CD4-positive, alpha-beta T cell treated with Interleukin-1 beta for 1 hour (primary cell): ENCODE results near the gene MICAL1.

Source experiments
- DNase-seq, 2 donors: peaks; one replicate each; pipeline ENCODE4 v3.0.0-alpha.2; 2020 to 2022

The MICAL1 gene, protein sequence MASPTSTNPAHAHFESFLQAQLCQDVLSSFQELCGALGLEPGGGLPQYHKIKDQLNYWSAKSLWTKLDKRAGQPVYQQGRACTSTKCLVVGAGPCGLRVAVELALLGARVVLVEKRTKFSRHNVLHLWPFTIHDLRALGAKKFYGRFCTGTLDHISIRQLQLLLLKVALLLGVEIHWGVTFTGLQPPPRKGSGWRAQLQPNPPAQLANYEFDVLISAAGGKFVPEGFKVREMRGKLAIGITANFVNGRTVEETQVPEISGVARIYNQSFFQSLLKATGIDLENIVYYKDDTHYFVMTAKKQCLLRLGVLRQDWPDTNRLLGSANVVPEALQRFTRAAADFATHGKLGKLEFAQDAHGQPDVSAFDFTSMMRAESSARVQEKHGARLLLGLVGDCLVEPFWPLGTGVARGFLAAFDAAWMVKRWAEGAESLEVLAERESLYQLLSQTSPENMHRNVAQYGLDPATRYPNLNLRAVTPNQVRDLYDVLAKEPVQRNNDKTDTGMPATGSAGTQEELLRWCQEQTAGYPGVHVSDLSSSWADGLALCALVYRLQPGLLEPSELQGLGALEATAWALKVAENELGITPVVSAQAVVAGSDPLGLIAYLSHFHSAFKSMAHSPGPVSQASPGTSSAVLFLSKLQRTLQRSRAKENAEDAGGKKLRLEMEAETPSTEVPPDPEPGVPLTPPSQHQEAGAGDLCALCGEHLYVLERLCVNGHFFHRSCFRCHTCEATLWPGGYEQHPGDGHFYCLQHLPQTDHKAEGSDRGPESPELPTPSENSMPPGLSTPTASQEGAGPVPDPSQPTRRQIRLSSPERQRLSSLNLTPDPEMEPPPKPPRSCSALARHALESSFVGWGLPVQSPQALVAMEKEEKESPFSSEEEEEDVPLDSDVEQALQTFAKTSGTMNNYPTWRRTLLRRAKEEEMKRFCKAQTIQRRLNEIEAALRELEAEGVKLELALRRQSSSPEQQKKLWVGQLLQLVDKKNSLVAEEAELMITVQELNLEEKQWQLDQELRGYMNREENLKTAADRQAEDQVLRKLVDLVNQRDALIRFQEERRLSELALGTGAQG

DNA sequence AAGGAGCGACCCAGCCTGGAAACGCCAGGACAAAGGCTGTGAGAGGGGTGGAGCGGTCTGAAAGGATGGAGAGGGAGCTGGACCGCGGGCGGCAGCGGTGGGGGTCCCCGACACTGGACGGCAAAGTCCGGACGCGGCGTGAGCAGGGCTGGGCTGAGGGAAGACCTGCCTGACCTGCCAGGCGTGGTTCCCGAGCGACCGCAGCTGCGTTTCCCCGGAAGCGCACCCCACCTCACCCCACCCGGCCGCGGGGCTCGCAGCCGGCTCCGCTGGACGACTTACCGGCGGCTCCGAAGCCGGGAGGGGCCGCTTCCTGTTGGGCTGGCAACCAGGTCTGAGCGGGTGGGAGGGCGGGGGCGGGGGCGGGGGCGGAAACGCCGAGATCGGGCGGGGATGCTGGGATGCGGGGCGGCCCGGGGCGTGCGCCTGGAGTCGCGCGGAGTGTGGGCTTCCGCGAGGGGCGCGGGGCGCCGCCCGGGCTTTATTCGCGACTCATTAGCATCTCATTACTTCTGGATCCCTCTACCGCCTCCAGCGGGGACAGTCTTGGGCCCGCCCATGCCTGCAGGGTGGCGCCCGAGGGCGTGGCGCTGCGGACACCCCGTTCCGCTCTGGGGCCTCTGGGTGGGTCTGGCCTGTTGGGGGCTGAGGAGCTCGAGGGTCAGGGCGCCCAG lies at the start of gene MICAL1:
MICAL1 (minus strand) TSS at position 336 of the 674 bp plus-strand sequence. CDS start 1,576 bp downstream, outside the sequence.
- DNase-seq = peak; percentile 80 to 87

- DNase-seq = no peak
Measured at GRCh38 chr6:109503327-109504224, 48.0 kb upstream of the MICAL1 start.

- DNase-seq = no peak
Measured at GRCh38 chr6:109498936-109499335, 43.4 kb upstream of the MICAL1 start.

DNA sequence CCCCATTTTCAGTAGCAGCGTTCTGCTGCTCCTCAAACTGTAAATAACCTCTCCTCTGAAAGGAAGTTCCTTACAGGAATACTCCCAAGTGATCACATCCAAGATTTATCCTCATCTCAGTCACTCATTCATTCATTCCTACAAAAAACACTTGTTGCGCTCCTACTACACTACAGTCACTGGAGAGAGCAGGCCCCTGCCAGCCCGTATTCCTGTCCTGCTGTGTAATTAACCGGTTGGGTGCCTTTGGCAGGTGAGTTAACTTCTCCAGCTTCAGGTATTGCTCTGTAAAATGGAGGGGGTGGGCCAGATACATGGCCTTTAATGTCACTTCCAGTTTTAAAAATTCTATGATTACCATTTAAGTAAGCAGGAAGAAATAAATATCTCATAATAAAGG lies 42.5 kb upstream of the MICAL1 start:
- DNase-seq = no peak

DNA sequence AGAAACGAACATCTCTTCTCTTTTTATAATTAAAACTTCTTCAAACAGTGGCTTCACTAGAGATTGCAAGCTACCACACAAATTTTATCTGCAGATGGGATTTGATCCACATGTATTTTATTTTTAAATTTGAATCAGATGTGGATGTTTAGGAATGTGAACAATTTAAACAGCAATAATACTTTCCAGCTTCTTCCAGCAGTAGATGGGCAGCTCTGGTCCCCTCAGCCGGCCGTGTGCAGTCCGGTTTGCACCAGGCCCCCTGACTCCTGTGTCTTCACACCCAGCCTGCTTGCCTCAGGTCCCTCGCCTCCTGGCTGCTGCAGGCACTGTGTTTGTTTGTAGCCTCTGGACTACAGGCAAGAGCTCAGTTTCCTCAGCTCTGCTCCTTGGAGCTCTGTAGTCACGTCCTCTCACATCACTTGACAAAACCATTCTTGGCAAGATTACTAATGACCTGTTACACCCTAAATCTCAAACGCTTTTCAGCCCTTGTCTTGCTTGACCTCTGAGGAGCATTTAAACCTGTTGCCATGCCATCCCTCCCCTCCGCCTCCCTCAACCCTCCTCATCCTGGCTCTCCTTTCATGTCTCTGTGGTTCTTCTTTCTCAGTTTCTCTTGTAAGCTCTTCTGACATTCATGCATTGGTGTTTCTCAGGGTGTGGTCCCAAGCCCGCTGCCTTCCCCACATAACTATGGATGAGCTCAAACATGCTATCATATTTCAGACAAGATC lies 40.6 kb upstream of the MICAL1 start:
- DNase-seq = no peak

DNA sequence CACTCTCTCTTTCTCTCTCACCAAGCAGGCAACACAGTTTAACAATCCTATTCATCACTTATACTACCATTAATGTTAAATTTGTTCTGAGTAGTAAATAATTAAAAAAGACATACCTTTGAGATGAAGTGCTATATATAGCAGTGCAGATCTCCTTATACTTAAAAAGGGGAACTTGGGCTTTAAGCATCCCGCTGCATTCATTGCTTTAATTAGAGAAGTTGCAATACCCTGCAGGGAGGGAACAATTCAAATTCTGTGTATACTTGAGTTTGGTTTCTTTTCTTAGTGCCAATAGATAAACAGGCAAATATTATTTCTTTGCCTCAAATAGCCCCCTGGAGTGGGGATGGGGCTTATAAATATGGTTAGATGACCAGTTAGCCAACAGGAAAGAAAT lies 38.3 kb upstream of the MICAL1 start:
- no peak for DNase-seq

DNA sequence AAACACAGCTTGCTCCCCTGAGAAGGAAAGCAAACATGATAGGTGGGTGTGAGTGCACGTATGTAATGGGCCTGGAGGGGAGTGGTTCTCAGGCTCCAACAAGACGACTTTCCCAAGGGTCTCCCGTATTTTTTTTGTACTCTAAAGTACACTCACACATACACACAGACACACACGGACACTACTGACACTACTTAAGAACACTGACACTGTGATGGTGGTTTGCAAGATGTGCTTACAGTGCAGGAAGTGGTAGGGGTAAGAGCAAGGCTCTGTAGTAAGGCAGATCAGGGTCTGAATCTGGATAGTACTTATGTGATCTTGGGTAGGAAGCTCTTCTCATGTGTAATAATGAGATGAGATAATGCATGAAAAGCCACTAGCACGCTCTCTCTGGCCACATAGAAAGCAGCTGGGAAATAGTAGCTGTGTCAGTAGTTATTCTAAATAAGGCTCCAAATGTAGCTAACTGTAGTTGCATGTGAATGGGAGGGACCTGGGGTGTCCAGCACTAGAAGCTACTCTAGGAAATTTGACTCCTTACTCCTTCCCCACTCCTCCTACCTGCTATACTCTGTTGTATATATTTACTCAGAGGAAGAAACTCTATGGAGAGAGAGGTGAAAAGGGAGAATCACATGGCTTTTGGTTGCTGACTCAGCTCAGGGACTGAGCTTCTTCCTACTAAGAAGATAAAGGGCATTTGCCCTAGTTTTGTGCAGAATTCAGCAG lies 35.8 kb upstream of the MICAL1 start:
- DNase-seq = peak in 1 of 2 donors; percentile 35

DNA sequence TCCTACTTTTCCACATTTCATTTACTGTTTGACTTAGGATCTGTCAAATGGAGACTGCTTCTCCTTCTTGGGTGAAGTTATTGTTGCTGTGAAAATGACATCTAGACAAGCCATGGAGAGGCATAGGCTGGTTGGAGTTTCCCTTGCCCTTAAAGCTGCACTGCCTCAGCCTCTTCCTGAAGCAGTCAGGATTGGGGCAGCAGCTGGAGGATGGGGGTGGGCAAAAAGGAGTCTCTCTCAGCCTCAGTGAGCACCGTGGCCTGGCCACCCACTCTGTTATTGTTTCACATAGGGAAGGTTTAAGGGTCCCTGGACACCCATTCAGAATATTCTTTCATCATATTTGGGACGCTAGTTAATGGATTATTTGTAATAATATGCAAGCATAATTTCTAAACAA lies 35.1 kb upstream of the MICAL1 start:
- no peak for DNase-seq

- no peak for DNase-seq
Measured at GRCh38 chr6:109488001-109488400, 32.4 kb upstream of the MICAL1 start.

GRCh38 chr6:109486068-109486467 lies 30.5 kb upstream of the MICAL1 start:
- DNase-seq = no peak

DNA sequence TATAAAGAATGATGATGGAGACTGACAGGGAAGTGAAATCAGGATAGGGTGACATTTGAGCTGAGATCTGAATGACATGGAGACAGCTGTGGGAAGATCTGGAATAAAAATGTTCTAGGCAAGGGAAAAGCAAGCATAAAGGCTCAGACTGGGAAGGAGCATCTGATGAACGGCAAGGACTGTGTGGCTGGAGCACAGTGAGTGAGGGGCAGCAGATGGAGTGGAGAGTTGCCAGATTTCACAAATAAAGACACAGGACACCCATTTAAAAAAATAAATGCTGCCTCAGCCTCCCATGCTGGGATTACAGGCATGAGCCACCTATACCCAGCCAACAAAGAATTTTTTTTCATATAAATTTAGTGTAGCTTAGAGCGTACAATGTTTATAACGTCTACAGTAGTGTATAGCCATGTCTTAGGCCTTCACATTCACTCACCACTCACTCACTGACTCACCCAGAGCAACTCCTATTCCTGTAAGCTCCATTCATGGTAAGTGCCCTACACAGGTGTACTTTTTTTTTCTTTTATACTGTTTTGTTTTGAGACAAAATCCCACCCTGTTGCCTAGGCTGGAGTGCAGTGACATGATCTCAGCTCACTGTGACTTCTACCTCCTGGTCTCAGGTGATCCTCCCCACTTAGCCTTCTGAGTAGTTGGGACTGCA lies 29.8 kb upstream of the MICAL1 start:
- no peak for DNase-seq

DNA sequence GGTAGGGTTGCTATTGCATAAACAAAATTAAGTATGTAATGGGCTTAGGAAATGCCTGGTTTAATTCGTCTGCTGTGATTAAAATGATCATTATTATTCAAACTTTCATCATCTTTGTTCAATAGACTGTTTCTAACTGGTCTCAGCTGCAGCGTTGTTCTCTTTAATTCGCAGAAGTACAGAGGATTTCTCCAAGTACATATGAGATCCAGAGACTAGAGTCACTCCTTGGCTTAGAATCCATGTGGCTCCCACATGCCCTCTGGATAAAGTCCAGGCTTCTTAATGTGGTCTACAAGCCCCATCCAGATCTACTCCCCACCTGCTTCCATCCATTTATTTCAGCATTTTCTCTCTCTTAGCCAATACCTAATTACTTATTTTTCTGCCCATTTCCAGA lies 28.6 kb upstream of the MICAL1 start:
- DNase-seq = no peak

GRCh38 chr6:109483735-109484057 lies 28.1 kb upstream of the MICAL1 start:
- DNase-seq = no peak

DNA sequence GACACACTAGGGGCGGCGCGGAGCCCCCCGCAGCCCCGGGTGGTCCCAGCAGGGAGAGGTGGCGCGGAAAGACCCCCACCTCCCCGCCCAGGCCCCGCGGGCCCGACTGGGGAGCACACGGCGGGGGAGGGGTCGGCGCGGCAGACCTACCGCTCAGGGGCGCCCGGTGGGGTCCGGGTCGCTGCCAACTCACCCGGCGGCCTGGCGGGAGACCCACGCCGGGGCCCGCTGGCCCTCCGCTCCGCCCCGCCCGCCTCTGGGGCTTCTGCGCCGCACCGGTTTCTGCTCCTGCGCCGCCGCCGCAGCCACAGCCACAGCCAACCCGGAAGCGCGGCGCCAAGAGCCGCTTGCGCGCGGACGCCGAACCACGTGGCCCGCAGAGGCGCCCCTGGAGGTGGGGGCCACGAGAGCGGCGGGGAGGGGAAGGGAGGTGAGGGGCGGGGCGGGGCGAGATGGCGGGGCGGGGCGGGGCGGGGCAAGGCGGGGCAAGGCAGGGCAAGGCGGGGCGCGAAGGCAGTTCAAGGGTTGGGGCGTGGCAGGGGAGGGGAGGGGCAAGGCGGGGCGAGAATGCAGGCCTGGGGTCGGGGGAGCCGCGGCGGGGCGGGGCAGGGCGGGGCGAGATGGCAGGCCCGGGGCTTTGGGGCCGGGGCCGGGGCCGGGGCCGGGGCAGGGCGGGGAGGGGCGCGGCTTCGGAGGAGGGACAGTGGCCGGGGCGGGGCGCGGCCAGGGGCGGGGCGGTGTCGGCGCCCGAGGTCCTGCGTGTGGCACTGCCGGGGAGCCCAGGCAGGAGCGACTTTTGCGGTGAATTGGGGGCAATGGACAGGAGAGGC lies 27.5 kb upstream of the MICAL1 start, which contains the start of gene ZBTB24:
ZBTB24 (minus strand) TSS at position 315 of the 830 bp plus-strand sequence. CDS start 1,193 bp downstream, outside the sequence.
- DNase-seq = peak; percentile 91 to 93

- no peak for DNase-seq
Measured at GRCh38 chr6:109480993-109481480, 25.5 kb upstream of the MICAL1 start.

GRCh38 chr6:109478841-109479624 lies 23.5 kb upstream of the MICAL1 start:
- DNase-seq = peak in 1 of 2 donors; percentile 46

DNA sequence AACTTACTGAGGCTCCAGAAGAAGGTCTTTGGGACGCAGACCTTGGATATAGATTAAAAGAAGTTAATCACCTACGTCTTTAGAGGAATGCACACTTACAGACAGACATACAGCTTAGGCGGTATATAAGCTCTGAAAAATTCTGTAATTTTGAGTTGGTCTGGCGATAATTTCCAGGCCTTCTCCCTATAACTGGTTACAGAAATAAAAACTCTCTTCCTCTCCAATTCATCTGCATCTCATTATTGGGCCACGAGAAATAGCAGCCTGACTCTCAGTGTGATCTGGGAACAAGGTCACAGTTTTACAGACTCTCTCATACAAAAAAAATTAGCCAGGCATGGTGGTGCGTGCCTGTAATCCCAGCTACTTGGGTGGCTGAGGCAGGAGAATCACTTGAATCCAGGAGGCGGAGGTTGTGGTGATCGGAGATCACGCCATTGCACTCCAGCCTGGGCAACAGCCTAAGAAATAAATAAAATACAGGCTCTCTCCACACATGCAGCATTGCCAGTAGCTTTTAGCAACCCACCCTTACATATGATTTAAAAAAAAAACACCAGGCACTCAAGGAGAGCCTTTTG lies 22.7 kb upstream of the MICAL1 start:
- no peak for DNase-seq
